ENCODE results near the gene RAB13.

The RAB13 gene

DNA sequence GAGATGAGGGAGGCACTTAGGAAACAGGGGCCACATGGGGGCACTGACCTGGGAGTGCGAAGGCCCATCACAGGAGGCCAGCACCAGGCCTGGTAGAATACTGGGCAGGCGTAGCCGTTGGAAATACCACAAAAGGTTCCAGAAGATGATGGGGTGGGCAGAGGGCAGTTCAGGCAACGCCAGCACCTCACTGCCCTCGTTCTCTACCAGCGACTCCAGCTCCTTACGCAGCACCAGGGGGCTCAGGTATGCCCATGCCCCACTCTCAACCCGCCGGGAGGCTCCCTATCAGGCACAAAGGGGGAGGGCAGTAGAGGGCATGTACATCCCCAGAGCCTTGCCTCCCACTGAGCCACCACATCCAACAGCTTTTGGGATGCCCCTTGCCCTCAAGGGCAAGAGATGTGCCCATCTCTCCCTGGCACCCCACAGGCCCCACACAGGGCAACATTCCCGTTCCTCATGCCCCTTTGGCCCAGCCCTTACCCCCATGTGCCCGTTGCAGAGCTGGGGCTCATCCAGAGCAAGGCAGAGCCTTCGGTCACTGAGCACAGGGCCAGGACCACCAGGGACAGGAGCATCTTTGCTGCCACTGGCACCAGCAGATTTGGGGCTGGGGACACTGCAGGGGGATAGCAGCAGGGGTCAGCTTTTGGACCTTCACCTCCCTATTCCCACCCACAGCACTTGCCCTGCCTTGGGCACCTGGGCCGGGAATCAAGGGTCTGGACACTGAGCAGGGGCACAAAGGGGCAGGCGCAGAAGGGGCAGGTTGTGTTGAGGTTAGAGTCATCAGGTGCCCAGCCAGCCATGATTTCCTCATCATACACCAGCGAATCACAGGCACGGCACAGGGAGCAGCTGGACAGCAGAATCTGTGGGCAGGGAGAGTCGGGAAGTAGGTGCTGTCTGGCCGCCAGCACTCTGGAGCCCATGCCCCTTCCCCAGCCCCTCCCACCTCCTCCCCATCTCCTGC, 53.7 kb downstream of the RAB13 start:
- DNase-seq (ENCODE audit: low spot score) = no peak

All from cerebellar cortex (tissue), 1 donor.